ENCODE results near the gene ARSB.
"Not testable (repeated sequence)": the region's sequence is repeated elsewhere in the genome, so short reads cannot be mapped to it uniquely, and the experiment has no call there.

Gene ARSB

DNA sequence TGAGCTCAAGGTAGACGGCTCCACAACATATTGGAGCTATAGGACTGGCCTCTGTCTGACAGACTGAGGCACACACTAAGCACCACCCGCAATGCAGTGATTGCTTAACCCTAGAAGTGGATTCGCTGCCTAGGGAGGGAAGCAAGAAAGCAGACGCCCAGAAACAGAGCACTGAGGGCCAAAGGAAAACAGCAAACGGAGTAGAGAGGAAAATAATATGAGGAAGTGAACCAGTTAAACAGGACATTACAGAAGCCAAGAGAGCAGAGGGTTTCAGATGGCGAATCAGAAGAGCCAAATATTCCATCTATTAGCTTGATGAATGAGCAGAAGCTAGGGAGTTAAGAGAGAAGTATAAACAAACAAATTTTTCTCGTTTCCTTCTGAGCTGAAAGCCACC is 197.3 kb downstream of the ARSB start:
- in situ Hi-C loops (cut with HindIII; ENCODE audit: low sequenced_read_pairs) = loop anchor here (5.0 kb wide), 1 partner anchor 40 kb away; no protein-coding TSS in a partner anchor

DNA sequence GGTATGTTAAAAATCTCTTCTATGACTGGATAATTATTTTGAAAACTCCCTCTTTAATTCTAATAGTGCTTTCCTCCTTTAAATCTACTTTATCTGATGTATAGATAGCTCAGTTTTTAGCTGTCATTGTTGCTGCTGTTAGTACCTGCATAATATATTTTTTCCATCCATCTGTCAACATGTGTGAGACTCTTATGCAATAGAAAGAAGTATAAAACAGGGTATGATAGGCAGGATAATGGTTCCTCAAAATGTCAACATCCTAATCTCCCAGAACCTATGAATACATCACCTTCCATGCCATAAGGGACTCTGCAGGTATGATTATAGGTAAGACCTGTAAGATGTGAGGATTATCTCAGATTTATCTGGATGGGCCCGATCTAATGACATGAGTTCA is 199.7 kb downstream of the ARSB start:
- in situ Hi-C loops (cut with HindIII; ENCODE audit: low sequenced_read_pairs) = loop anchor here (5.0 kb wide), 1 partner anchor 38 kb away; no protein-coding TSS in a partner anchor

DNA sequence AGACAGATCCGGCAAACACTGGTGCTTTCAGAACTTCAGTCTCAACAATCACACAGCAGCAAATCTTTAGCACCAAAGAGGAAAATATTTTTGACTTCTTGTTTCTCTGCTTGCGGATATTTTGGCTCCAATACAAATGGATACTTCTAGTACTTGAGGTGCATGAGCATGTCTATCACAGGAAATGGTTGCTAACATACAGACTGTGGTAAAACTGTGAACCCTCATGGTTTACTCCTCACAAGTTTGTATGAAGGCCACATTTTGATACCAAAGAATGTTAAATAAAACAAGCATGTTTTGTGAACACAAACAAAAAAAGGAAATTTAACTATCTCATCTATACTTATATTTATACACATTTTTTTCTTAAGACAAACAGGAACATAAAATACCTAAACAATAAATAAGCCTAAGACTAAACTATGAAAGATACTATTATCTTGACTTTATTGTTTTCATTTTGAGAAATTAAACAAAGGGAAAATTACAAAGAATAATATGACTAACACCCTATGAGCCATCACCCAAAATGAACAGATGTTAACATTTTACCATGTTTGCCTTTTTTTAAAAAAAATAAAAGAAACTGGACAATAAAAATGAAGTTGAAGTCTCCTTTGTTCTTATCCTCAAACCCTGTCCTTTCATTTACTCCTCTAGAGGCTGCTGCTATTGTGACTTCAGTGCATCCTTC is 201.5 kb downstream of the ARSB start:
- in situ Hi-C loops (cut with HindIII; ENCODE audit: low sequenced_read_pairs) = no loop called here

- in situ Hi-C loops (cut with HindIII; ENCODE audit: low sequenced_read_pairs) = no loop called here
These were observed 202.4 kb downstream of the ARSB start for GRCh38 chr5:78782728-78783127.

DNA sequence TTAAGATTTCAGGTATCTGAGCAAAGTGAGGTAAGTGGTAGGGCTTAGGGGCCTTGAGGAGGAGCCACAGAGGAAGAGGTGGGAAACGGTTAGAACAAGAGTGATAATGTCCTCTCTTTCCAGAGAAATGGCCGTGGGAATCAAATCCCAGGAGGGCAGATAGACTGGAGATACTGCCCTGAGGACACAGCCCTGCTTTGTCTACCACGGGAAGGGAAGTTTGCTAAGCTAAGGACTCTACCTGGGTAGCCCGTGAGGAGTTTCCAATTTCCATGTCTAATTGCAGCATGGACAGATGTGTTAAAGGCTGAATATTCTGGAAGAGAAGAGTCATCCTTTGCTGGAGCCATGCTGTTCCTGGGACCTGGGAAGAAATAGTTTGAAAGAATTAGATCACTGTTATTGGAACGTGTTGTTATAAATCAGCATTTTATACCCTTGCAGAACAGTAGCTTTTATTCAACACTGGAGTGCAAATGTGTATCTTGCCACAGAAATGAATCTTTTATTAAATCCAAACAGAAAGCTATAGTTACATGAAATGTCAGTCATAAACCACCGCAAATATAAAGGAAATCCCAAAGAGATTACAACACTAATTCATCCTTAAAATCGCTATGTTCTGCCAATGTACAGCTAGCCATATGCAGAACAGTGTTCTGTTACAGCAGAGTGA is 203.4 kb downstream of the ARSB start:
- in situ Hi-C loops (cut with HindIII; ENCODE audit: low sequenced_read_pairs) = no loop called here

DNA sequence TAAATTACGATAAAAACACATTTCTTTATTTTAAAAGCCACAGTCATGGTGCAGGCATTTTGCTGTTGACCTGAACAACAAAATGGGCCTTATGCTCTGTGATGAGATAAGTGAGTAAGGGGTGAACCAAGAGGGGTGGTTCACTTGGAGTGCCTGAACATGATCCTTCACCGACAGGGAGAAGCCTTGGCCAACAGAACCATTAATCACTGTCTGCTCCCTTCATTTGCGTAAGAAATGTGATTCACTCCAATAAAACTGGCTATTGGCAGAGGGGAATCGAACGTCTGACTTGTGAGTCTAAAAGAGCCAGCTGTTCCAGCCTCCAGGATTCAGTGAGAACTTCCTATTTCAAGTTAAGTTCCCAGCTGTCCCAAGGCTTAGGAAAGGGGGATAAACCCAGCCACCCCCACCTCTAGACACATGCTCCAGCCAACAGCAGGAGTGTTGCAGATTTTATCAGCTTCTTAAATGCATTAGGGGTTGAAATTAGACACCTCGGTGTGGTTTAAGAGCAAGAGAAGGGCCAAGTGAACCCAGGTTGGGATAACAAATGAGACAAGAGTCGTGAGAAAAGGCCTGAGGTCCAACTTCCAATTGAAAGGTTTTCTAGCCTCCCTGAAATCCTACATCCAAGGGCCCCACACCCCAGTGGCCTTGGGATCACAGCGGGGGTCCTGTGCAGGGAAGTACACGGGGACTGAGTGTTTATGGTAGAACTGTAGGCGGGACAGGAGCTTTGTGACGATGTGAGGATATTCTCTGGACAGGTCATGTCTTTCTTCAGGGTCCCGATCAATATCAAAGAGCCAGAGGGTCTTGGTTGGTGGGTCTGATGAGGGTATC is 205.1 kb downstream of the ARSB start:
- in situ Hi-C loops (cut with HindIII; ENCODE audit: low sequenced_read_pairs) = no loop called here

- in situ Hi-C loops (cut with HindIII; ENCODE audit: low sequenced_read_pairs) = no loop called here
These were observed 205.8 kb downstream of the ARSB start for GRCh38 chr5:78779262-78779661.

DNA sequence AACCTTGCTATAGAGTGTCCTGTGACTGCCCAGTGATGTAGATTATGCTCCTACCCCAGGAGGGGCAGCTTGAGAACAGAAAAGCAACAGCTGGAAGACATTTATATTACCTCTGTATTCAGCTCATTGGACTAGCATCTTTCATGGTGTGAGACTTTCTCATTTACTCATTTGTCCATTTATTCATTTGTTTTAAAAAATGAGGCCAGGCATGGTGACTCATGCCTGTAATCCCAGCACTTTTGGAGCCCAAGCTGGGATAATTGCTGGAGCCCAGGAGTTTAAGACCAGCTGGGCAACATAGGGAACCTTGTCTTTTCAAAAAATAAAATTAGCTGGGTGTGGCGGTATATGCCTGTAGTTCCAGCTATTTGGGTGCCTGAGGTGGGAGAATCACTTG is 206.6 kb downstream of the ARSB start:
- in situ Hi-C loops (cut with HindIII; ENCODE audit: low sequenced_read_pairs) = no loop called here

DNA sequence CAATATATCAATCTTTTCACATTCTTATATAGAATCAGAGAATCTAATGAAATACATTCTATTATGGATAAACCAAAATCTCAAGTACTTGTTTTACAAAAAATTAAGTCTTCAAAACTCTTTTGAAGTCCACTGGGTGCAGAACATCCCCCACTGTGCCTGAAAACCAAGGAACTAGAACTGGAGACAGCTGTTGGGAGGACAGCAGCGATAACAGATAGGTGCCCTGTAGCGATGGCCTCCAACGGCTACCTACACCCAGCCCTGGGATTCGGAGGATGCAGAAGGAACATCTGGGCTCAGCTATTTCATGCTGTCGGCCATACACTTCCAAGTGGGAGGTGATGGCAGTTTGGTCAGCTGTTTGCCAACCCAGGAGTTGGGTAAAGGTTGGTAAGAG is 207.2 kb downstream of the ARSB start:
- in situ Hi-C loops (cut with HindIII; ENCODE audit: low sequenced_read_pairs) = no loop called here

DNA sequence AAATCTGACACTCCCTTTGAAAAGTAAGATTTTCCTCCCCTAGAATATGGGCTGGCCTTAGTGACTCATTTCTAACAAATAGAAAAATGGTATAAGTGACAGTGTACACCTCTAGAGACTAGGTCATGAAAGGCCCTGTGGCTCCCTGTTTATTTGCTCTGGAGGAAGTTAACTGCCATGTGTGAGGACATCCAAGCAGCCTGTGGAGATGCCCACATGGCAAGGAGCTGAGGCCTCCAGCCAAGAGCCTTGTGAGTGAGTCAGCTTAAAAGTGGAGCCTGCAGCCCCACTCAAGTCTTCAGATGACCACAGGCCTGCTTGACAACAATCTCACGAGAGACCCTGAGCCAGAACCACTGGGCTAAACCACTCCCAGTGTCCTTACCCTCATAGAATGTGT is 208.5 kb downstream of the ARSB start:
- in situ Hi-C loops (cut with HindIII; ENCODE audit: low sequenced_read_pairs) = no loop called here

DNA sequence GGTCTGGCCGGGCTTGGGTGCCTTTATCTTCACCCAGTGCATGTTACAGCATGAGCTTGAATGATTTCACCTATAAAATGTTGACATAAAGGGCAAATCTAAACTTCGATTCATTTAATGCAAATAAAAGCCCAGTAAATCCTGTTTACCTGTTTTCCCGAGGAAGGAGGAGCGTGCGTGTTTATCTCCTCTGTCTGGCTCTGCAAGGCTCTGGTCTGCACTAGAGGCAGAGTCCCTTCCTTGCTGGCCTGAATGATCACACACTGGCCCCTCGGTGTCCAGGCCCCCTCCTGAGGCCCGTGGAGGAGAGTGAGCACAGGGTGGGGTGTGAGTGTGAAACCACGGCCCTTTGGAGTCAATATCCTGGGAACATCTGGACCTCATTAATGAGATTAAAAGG is 211.5 kb downstream of the ARSB start:
- in situ Hi-C loops (cut with HindIII; ENCODE audit: low sequenced_read_pairs) = no loop called here

GRCh38 chr5:78771260-78772205 is 213.6 kb downstream of the ARSB start:
- in situ Hi-C loops (cut with HindIII; ENCODE audit: low sequenced_read_pairs) = no loop called here

GRCh38 chr5:78768781-78769380 is 216.2 kb downstream of the ARSB start:
- in situ Hi-C loops (cut with HindIII; ENCODE audit: low sequenced_read_pairs) = loop anchor here (5.0 kb wide), 1 partner anchor 102 kb away; no protein-coding TSS in a partner anchor

GRCh38 chr5:78766412-78766762 is 218.7 kb downstream of the ARSB start:
- in situ Hi-C loops (cut with HindIII; ENCODE audit: low sequenced_read_pairs) = loop anchor here (5.0 kb wide), 1 partner anchor 99 kb away; no protein-coding TSS in a partner anchor

DNA sequence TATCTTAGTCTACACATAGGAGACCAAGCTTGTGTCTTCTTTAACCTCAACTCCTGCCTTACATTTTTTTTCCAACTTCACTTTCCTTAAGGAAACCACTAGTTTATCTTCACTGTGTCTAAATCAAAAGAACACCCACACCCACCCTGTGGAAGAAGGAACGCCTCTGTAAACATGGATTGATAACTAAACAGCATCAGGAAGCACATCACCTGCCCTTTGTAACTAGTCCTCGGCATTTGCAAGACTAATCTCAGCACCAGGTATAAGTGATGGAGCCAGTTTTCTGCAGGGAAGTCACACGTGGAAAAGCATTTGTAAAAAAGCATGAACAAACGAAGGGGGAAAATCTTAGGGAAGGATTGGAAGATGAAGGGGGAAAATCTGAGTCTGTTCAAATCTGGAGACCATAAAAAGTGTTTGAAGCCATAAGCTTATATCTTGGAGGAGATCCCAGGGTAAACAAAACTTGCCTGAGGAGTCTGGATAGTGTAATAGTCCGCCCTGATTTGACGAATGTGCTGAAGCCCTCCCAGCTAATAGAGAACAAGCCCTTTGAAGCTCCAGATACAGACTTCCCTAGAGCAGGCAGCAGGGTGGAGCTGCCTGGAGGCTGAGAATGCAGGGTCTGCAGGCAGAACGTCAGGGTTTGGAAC is 219.2 kb downstream of the ARSB start:
- in situ Hi-C loops (cut with HindIII; ENCODE audit: low sequenced_read_pairs) = loop anchor here (5.0 kb wide), 1 partner anchor 99 kb away; no protein-coding TSS in a partner anchor

DNA sequence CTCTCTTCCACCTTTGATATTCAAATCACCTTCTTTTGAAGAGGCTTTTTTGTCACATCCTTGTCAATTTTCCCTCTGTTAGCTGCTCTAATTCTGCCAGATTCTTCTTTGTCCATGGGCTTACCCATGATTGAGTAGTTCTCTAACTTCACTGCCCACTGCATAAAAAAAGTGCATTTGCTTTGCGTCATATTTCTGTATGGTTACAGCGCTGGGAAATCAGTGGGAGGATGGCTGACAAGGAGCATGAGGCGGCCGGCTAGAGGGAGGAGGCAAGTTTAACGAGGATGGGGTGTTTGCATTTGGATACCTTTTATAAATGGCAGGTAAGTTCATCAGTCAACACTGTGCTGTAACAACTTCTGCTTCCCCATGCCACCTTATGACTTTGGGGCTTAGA is 220.0 kb downstream of the ARSB start:
- in situ Hi-C loops (cut with HindIII; ENCODE audit: low sequenced_read_pairs) = loop anchor here (5.0 kb wide), 1 partner anchor 98 kb away; no protein-coding TSS in a partner anchor

DNA sequence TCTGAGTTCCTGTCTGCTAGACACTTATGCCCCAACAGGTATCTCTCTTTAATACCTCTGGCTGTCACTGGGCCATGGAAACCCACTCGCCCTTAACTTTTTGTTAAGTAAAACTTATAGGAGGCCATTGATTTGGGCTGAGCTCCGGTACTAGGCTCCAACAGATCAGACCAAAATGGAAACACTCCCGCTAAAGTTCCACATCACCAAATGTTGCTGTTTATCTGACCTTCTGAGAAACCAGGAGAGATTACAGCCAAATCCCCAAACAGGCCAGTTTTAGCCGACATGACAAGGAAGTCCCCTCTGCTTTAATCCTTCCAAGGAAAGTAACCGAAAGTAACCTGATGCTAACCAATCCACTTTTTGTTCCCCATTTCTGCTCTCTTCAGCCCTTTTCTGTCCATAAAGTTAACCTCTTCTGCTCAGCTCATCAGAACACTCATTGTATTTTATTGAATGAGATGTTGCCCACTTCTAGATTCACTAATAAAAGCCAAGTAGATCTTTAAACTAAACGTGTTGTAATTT is 221.4 kb downstream of the ARSB start:
- in situ Hi-C loops (cut with HindIII; ENCODE audit: low sequenced_read_pairs) = no loop called here

DNA sequence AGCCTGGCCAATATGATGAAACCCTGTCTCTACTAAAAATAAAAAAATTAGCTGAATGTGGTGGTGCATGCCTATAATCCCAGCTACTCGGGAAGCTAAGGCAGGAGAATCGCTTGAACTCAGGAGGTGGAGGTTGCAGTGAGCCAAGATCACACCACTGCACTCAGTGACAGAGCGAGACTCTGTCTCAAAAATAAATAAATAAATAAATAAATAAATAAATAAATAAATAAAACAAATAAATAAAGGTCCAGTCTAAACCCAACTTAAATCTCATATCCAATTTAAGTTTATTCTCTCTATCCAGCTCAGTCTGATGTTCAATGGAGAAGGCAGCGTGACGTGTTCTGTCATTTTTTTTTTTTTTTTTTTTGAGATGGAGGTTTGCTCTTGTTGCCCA is 222.4 kb downstream of the ARSB start:
- in situ Hi-C loops (cut with HindIII; ENCODE audit: low sequenced_read_pairs) = not testable (repeated sequence)

- in situ Hi-C loops (cut with HindIII; ENCODE audit: low sequenced_read_pairs) = no loop called here
These were observed 223.3 kb downstream of the ARSB start for GRCh38 chr5:78761840-78762239.
